ENCODE results near the gene ANO5.
"Not testable (repeated sequence)": the region's sequence is repeated elsewhere in the genome, so short reads cannot be mapped to it uniquely, and the experiment has no call there.

ANO5 gene

GRCh38 chr11:22246992-22247391 is 54.1 kb downstream of the ANO5 start:
- Histone ChIP-seq H3K4me2 (no peak overlapping the region), H3K27ac (no peak overlapping the region), H3K9me3 (no peaks in the 10 kb centered on the region), H3K4me1 (no peaks in the 10 kb centered on the region), H3K36me3 (no peaks in the 10 kb centered on the region), H3K9ac (no peak overlapping the region), H3K4me3 (no peak overlapping the region), H4K20me1 (no peaks in the 10 kb centered on the region), H3K27me3 (no peaks in the 10 kb centered on the region)
- TF ChIP-seq Cebpa-rat (IDR thresholded peaks at IDR 0.05): no peak

DNA sequence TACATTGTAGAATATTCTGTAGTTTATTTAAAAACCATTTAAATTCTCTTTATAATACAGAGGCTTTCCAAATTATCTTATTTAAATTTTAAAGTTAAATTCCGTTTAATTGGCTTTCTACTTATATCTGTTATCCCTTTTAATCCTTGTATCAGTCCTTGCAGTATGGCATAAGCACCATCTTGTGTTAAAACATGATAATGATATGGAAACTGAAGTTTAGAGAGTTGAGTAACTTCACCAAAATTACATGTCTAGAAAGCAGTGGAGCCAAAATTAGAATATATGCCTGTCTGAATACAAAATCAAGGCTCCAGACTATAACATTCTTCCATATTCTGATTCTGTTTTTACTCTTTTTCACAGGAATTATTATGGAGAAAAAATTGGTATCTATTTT is 57.0 kb downstream of the ANO5 start:
- H3K27me3 ChIP-seq: no peaks in the 10 kb centered on the region
- H4K20me1 ChIP-seq: no peaks in the 10 kb centered on the region
- no peak overlapping the region for H3K27ac ChIP-seq
- no peak overlapping the region for H3K9ac ChIP-seq
- no peak for TF ChIP-seq Cebpa-rat (IDR thresholded peaks at IDR 0.05)
- no peaks in the 10 kb centered on the region for H3K9me3 ChIP-seq
- no peaks in the 10 kb centered on the region for H3K4me1 ChIP-seq
- no peaks in the 10 kb centered on the region for H3K36me3 ChIP-seq
- H3K4me3 ChIP-seq: no peak overlapping the region
- no peak overlapping the region for H3K4me2 ChIP-seq

DNA sequence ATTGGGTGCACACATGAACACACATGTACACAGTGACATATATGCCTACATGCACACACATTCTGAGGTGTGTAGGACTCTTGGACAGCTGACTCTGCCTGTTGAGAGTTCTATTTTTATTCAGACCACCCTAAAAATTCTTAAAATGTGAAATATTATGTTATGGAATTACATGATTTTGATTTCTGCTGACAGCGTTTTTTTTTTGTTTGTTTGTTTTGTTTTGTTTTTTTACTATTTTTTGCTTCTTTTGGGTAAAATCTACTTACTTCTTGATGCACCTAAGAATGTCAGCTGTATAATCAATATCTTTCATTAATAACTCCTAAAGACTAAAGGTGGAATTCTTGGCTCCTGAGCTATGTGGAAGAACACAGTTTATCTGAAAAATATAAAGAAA is 64.0 kb downstream of the ANO5 start:
- no peaks in the 10 kb centered on the region for H3K4me1 ChIP-seq
- no peaks in the 10 kb centered on the region for H4K20me1 ChIP-seq
- no peak overlapping the region for H3K4me3 ChIP-seq
- no peaks in the 10 kb centered on the region for H3K27me3 ChIP-seq
- no peak overlapping the region for H3K4me2 ChIP-seq
- TF ChIP-seq Cebpa-rat (IDR thresholded peaks at IDR 0.05): no peak
- no peaks in the 10 kb centered on the region for H3K36me3 ChIP-seq
- H3K9ac ChIP-seq: no peak overlapping the region
- no peak overlapping the region for H3K27ac ChIP-seq
- no peaks in the 10 kb centered on the region for H3K9me3 ChIP-seq

GRCh38 chr11:22263613-22264012 is 70.7 kb downstream of the ANO5 start:
- Histone ChIP-seq H3K36me3 (no peaks in the 10 kb centered on the region), H3K9me3 (no peaks in the 10 kb centered on the region), H3K27ac (no peak overlapping the region)

GRCh38 chr11:22268983-22269624 is 76.2 kb downstream of the ANO5 start:
- H3K27ac ChIP-seq, H3K4me3 ChIP-seq, H4K20me1 ChIP-seq, H3K36me3 ChIP-seq, H3K9me3 ChIP-seq, H3K27me3 ChIP-seq, H3K4me2 ChIP-seq, H3K9ac ChIP-seq: not testable (repeated sequence)
- H3K4me1 ChIP-seq: peaks cover 11% of the 10 kb centered on the region

More at GRCh38 chr11:22263613-22264012, 70.7 kb downstream of the ANO5 start:
- TF ChIP-seq Cebpa-rat (IDR thresholded peaks at IDR 0.05): no peak
- Histone ChIP-seq H3K4me3 (no peak overlapping the region), H3K4me2 (no peak overlapping the region), H3K9ac (no peak overlapping the region), H3K27me3 (no peaks in the 10 kb centered on the region), H3K4me1 (no peaks in the 10 kb centered on the region), H4K20me1 (no peaks in the 10 kb centered on the region)

- H3K4me3 ChIP-seq: no peak overlapping the region
- H3K9ac ChIP-seq: no peak overlapping the region
- no peaks in the 10 kb centered on the region for H3K9me3 ChIP-seq
- no peaks in the 10 kb centered on the region for H3K27me3 ChIP-seq
- H3K4me1 ChIP-seq: peaks cover 11% of the 10 kb centered on the region
- H3K27ac ChIP-seq: no peak overlapping the region
- no peak for TF ChIP-seq Cebpa-rat (IDR thresholded peaks at IDR 0.05)
- no peak overlapping the region for H3K4me2 ChIP-seq
- H3K36me3 ChIP-seq: no peaks in the 10 kb centered on the region
- H4K20me1 ChIP-seq: no peaks in the 10 kb centered on the region
Measured at GRCh38 chr11:22273781-22274180, 80.9 kb downstream of the ANO5 start.

- no peaks in the 10 kb centered on the region for H3K36me3 ChIP-seq
- H3K4me1 ChIP-seq: peaks cover 6% of the 10 kb centered on the region
- H3K4me3 ChIP-seq: no peak overlapping the region
- H3K9ac ChIP-seq: no peak overlapping the region
- H3K9me3 ChIP-seq: no peaks in the 10 kb centered on the region
- no peaks in the 10 kb centered on the region for H4K20me1 ChIP-seq
- no peak overlapping the region for H3K27ac ChIP-seq
- no peak overlapping the region for H3K4me2 ChIP-seq
- H3K27me3 ChIP-seq: no peaks in the 10 kb centered on the region
- no peak for TF ChIP-seq Cebpa-rat (IDR thresholded peaks at IDR 0.05)
Measured at GRCh38 chr11:22275600-22275999, 82.7 kb downstream of the ANO5 start.

GRCh38 chr11:22276535-22276934 is 83.7 kb downstream of the ANO5 start:
- Histone ChIP-seq H3K9ac (no peak overlapping the region), H3K27ac (no peak overlapping the region), H3K27me3 (no peaks in the 10 kb centered on the region), H3K36me3 (no peaks in the 10 kb centered on the region), H3K9me3 (no peaks in the 10 kb centered on the region), H3K4me2 (no peak overlapping the region), H3K4me3 (no peak overlapping the region), H4K20me1 (no peaks in the 10 kb centered on the region), H3K4me1 (no peaks in the 10 kb centered on the region)
- TF ChIP-seq Cebpa-rat (IDR thresholded peaks at IDR 0.05): no peak

GRCh38 chr11:22284991-22285390 is 92.1 kb downstream of the ANO5 start:
- not testable (repeated sequence) for H3K4me3 ChIP-seq, H3K9me3 ChIP-seq, H3K27me3 ChIP-seq, H4K20me1 ChIP-seq, H3K4me2 ChIP-seq, H3K36me3 ChIP-seq, H3K9ac ChIP-seq, H3K4me1 ChIP-seq, H3K27ac ChIP-seq

- no peaks in the 10 kb centered on the region for H3K4me1 ChIP-seq
- H3K27me3 ChIP-seq: no peaks in the 10 kb centered on the region
- no peaks in the 10 kb centered on the region for H4K20me1 ChIP-seq
- no peaks in the 10 kb centered on the region for H3K9me3 ChIP-seq
- no peaks in the 10 kb centered on the region for H3K36me3 ChIP-seq
- TF ChIP-seq Cebpa-rat (IDR thresholded peaks at IDR 0.05): no peak
- no peak overlapping the region for H3K4me2 ChIP-seq
- H3K4me3 ChIP-seq: no peak overlapping the region
- H3K9ac ChIP-seq: no peak overlapping the region
- H3K27ac ChIP-seq: no peak overlapping the region
Measured at GRCh38 chr11:22302368-22302767, 109.5 kb downstream of the ANO5 start.

DNA sequence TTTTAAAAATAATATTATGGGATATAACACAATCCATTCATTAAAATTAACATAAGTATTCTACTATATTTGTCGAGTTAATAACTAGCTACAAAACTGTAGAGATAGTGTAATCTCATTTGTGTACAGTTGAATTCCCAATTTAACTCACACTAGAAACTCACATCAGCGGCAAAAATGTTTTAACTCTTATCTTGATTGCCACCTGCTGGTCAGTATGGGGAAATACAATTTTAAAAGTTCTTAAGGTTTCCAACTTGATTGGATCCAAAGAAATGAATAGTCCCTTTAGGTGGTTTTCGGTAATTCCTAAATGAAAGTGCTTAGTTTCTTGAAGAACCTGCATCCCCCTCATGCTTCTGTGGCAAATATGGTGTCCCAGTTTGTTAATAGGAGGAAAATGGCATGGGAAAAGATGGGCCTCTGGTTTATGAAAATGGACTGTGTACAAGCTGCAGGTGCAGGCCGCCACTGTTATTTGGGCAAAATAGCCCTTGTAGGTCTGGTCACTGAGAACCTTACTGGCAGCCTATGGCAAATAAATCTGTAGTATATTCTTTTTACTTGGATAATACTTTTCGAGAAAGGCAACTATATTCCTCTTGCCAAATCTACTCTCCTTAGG is 111.6 kb downstream of the ANO5 start:
- no peaks in the 10 kb centered on the region for H3K27me3 ChIP-seq

More for the DNA sequence above, 111.6 kb downstream of the ANO5 start:
- Histone ChIP-seq H3K4me2 (no peak overlapping the region), H3K9ac (no peak overlapping the region), H3K27ac (no peak overlapping the region), H3K4me1 (no peaks in the 10 kb centered on the region), H3K36me3 (no peaks in the 10 kb centered on the region), H3K4me3 (no peak overlapping the region), H3K9me3 (no peaks in the 10 kb centered on the region), H4K20me1 (no peaks in the 10 kb centered on the region)
- TF ChIP-seq Cebpa-rat (IDR thresholded peaks at IDR 0.05): no peak

Data from BLaER1 (cell line).